IPS-18c (cell line): ENCODE measurements around the gene HS3ST2.
"Not testable (repeated sequence)": the region's sequence is repeated elsewhere in the genome, so short reads cannot be mapped to it uniquely, and the experiment has no call there.

Experiments used
- H3K4me3 ChIP-seq: 2 replicates; pipeline ENCODE4 v1.7.0; 2013; ENCODE audit warnings: low read depth, mild to moderate bottlenecking, low read length, moderate library complexity; ENCODE audit not compliant: insufficient read depth
- H3K9me3 ChIP-seq: one replicate; pipeline ENCODE4 v1.6.1; 2013; ENCODE audit warnings: mild to moderate bottlenecking, low read length, moderate library complexity; ENCODE audit not compliant: control insufficient read depth, insufficient read depth

Gene HS3ST2

DNA sequence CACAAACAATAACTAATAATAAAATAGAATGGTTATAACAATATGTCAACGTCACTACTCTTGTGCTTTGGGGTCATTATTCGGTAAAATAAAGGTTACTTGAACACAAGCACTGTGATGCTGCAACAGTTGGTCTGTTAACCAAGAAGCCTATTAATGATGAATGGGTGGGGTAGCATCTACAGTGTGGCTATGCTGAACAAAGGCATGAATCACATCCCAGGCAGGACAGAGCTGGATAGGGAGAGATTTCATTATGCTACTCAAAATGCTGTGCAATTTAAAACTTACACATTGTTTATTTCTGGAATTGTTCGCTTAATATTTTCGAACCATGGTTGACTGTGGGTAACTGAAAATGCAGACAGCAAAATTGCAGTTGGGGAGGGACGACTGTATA is 9.1 kb upstream of the HS3ST2 start:
- no peak overlapping the region for H3K4me3 ChIP-seq
- H3K9me3 ChIP-seq = no peaks in the 10 kb centered on the region

DNA sequence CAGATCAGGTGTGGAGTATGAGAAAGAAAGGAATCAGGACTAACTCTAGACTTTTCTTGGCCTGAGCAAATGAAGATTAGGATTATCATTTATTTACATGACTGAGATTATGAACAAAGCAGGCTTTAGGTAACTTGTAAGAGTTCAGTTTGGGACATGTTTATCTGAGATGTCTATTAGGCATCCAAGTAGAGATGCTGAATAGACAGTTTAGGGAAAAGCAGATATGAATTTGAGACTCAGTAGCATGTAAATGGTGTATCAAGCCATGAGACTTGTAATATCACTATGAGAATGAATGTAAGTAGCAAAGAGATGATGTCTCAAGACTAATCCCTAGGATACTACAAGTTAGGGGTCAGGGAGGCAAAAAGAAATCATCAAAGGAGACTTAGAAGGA is 8.6 kb upstream of the HS3ST2 start:
- Histone ChIP-seq H3K9me3 (no peaks in the 10 kb centered on the region), H3K4me3 (no peak overlapping the region)

DNA sequence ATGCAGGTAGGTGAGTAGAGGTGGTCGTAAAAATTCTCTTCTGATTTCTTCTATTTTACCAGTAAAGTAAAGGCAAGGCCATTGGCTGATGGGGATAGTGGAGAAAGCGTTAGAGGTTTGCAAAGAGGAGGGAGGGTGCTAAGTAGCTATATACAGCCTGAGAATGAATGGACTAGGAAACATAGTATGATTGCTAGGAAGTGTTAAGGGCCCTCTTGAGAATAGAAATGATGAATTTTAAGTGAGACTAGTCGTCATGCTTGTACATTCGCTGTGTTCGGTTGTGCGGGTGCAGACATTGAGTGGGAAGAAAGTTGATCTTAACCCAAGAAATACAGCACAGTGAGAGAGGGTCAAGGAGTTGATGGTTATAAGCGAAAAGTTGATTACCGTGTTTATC is 7.2 kb upstream of the HS3ST2 start:
- Histone ChIP-seq H3K9me3 (no peaks in the 10 kb centered on the region), H3K4me3 (no peak overlapping the region)

DNA sequence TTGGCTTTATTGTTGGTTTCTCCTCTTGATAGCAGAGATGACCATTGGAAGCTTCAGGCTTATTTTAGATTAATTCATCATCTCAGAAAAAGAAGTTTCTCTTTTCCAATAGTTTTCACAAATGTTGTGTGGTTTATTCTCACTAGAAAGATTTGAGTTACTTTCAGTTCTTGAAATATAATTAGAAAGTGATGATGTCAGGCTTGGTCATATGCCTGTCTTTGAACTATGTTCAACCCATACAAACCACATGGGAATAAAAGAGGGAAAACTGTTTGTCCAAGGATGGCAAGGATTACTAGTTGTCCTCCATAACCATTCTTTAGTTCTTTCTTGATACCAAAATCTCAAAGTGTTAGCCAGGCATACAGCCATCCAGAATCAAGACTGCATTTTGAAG is 3.7 kb upstream of the HS3ST2 start:
- no peak overlapping the region for H3K4me3 ChIP-seq
- peaks cover 2% of the 10 kb centered on the region for H3K9me3 ChIP-seq

DNA sequence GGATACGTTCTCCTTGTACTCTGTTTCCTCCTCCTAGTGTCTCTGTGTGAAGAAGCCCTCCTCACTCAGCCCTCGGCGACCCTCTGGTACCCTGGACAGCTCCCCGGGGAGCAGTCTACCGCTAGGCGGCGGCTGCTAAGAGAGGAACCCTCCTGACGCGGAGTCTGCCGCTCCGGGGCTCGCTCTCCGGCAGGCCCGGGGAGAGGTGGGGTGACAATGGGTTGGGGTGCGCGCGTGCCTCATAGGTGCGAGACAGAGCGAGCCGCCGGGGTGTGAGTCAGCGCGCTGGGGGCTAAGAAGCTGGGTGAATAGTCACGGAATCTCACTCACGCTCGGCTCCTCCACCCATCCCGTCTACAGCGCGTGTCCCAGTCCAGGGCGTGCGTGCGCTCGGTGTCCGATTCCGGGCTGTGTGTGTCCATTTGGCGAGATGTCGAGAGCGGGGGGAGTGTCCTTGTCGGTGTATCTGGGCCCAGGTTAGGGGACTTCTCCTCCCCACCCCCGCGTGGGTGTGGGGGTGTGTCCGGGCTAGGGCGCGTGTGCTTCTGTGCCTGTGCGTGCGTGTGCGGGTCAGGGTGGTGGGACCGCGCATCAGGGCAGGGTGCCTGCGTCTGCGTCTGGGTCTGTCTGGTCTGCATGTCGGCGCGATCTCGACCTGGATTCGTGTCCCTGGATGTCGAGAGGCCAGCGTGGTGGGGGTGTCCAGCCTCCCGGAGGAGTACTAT is 577 bp upstream of the HS3ST2 start:
- peaks cover 2% of the 10 kb centered on the region for H3K9me3 ChIP-seq
- H3K4me3 ChIP-seq = peak overlapping the region; percentile 63

DNA sequence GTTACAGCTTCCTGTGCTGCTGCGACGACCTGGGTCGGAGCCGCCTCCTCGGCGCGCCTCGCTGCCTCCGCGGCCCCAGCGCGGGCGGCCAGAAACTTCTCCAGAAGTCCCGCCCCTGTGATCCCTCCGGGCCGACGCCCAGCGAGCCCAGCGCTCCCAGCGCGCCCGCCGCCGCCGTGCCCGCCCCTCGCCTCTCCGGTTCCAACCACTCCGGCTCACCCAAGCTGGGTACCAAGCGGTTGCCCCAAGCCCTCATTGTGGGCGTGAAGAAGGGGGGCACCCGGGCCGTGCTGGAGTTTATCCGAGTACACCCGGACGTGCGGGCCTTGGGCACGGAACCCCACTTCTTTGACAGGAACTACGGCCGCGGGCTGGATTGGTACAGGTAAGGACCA is 746 bp downstream of the HS3ST2 start:
- Histone ChIP-seq H3K4me3 (peak overlapping the region; percentile 63), H3K9me3 (peaks cover 2% of the 10 kb centered on the region)

DNA sequence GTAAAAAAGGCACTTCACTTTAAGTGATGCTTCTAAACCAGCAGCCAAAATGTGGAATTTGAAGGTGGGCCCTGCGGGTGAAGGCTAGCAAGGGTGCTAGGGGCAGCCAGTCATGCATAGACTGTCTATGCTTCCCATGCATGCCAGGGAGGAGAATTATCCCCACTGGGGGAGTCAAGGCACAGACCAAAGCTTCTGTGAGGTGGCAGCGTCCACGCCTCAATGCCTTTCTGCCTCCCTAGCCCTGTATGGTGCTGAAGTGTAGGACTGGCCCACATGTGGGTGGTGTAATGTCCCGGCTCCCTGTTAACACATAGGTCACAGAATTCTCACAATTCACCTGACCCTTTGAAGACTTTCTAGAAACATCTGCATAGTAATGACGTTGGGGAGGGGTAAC is 1.9 kb downstream of the HS3ST2 start:
- Histone ChIP-seq H3K9me3 (peaks cover 4% of the 10 kb centered on the region), H3K4me3 (no peak overlapping the region)

DNA sequence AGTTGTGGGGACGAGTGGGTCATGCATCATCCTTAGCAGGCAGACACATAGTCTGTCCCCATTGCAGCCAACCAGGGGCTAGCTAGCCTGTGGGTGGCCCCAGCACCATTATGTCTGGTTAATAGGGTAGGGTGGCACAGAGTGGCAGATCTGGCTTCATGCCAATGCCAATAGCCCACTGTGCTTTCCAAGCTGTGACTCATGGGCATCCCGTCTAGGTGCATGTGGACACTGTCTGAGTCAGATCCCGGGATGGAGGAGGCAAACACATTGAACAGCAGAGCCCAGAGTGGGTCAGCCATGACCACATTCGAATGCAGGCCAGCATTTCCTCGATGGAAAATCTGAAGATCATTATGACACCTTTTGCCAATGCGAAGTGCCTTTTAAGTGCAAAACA is 2.5 kb downstream of the HS3ST2 start:
- peaks cover 4% of the 10 kb centered on the region for H3K9me3 ChIP-seq

DNA sequence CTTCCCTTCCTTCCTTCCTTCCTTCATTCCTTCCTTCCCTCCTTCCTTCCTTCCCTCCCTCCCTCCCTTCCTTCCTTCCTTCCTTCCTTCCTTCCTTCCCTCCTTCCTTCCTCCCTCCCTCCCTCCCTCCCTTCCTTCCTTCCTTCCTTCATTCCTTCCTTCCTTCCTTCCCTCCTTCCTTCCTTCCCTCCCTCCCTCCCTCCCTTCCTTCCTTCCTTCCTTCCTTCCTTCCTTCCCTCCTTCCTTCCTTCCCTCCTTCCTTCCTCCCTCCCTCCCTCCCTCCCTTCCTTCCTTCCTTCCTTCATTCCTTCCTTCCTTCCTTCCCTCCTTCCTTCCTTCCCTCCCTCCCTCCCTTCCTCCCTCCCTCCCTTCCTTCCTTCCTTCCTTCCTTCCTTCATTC is 4.8 kb downstream of the HS3ST2 start:
- not testable (repeated sequence) for H3K9me3 ChIP-seq, H3K4me3 ChIP-seq

More for the DNA sequence above, 2.5 kb downstream of the HS3ST2 start:
- H3K4me3 ChIP-seq = no peak overlapping the region

DNA sequence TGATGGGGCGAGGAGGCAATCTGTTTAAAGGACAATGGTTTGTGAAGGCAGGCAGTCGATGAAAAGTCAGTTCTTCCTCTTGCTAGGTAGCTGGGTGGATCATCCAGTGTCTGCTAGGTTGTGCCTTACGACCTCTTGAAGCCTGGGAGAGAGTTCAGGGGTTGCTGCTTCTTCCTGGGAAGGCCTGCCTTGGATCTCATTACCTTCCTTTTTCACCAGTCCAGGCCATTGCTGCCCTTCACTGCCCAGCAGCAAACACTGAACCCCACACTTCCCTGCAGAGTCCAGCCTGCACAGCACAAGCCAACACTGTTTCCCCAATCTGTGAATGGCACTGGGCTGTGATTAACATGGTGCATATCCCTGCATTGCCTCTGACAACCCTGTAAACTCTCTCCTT is 24.7 kb downstream of the HS3ST2 start:
- Histone ChIP-seq H3K9me3 (no peaks in the 10 kb centered on the region), H3K4me3 (no peak overlapping the region)

DNA sequence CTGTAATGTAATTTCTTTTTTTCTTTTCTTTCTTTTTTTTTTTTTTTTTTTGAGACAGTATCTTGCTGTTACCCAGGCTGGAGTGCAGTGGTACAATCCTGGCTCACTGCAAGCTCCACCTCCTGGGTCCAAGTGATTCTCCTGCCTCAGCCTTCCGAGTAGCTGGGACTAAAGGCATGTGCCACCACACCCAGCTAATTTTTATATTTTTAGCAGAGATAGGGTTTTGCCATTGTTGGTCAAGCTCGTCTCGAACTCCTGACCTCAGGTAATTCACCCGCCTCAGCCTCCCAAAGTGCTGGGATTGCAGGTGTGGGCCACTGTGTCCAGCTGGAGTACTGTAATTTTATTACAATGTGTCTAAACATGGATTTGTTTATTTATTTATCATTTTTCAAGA is 28.1 kb downstream of the HS3ST2 start:
- H3K9me3 ChIP-seq, H3K4me3 ChIP-seq: not testable (repeated sequence)

DNA sequence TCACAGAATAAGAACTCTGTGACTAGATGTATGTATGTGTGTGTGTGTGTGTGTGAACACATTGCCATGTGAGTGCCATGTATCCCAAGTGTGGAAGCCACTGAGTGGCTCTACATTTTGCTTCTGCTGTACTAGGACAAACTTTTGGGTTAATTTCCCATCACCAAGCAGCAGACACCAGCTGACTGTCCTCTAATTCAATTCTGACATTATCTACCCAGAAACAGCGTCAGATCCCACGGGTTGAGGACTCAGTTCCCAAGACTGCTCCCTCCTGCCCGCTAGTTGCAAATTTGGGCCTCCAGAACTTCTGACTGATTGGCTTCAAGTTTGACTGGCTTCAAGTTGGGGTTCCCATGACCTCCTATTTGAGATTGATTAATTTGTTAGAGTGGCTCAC is 29.2 kb downstream of the HS3ST2 start:
- no peak overlapping the region for H3K4me3 ChIP-seq
- H3K9me3 ChIP-seq = no peaks in the 10 kb centered on the region

DNA sequence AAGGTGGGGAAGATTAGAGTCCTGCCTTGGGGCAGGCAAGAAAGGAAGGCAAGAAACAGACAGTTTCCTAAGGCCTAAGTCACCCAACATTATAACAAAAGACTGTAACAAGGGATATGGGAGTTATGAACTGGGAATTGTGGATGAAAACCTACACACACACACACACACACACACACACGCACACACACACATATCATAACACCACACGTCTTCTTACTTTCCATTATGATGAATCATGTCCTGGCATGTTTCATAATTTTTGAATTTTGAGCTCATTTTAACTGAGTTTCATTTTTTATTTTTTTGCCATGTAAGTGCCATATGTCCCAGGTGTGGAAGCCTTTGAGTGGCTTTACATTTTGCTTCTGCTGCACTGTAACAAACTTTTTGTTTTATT is 29.9 kb downstream of the HS3ST2 start:
- Histone ChIP-seq H3K9me3 (no peaks in the 10 kb centered on the region), H3K4me3 (no peak overlapping the region)

DNA sequence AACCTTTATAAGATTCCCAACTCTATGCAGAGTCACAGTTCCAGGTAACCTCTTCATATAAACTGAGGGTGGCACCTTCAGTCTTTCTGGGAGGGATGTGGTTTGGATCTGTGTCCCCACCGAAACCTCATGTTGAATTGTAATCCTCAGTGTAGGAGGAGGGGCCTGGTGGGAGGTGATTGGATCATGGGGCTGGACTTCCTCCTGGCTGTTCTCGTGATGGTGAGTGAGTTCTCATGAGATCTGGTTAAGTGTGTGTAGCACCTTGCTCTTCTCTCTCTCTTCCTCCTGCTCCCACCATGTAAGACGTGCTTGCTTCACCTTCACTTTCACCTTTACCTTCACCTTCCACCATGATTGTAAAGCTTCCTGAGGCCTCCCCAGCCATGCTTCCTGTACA is 30.5 kb downstream of the HS3ST2 start:
- Histone ChIP-seq H3K4me3 (no peak overlapping the region), H3K9me3 (no peaks in the 10 kb centered on the region)

DNA sequence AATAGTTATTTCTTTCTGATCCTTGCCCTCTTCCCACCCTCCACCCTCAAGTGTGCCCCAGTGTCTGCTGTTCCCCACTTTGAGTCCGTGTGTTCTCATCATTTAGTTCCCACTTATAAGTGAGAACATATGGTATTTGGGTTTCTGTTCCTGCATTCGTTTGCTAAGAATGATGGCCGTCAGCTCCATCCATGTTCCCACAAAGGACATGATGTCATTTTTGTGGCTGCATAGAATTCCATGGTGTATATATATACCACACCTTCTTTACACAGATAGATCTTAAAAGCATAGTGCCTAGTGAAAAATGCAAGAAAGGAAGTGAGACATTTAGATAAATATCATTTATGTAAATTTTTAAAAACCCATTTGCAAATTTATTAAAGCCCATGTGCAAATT is 33.1 kb downstream of the HS3ST2 start:
- H3K9me3 ChIP-seq = no peaks in the 10 kb centered on the region
- H3K4me3 ChIP-seq = no peak overlapping the region

DNA sequence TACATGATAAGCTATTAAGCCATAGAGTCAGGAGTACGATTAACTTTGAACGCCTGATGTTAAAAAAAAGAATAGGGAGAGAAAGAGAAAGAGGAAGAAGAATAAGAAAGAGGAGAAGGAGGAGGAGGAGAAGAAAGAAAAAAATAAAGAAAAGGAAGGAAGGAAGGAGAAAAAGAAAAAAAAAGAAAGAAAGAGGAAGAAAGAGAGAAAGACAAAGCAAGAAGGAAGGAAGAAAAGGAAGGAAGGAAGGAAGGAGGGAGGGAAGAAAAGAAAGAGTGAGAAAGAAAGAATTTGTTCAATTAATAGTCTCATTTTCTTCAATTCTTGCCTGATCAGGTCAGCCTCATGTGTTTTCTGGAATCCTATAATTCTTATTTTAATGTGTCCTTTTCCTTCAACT is 33.7 kb downstream of the HS3ST2 start:
- H3K9me3 ChIP-seq = no peaks in the 10 kb centered on the region
- H3K4me3 ChIP-seq = no peak overlapping the region

DNA sequence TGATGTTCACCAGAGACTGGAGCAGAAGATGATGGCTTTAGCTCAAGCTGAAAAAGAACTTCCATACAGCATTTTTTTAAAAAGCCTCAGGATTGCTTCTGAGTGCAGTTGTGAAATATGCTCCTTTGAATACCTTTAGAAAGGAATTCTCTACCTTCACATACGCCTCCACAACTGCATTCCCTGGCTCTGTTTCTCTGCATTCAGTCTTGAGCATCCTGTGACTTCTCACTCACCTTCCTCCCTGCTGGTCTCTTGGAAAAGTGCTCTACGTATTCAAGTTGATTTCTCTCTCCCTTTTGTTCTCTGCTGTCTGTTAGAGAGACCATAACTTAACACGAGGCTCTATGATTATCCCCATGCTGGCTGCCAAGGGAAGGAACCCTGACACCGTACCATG is 34.5 kb downstream of the HS3ST2 start:
- Histone ChIP-seq H3K9me3 (no peaks in the 10 kb centered on the region), H3K4me3 (no peak overlapping the region)

DNA sequence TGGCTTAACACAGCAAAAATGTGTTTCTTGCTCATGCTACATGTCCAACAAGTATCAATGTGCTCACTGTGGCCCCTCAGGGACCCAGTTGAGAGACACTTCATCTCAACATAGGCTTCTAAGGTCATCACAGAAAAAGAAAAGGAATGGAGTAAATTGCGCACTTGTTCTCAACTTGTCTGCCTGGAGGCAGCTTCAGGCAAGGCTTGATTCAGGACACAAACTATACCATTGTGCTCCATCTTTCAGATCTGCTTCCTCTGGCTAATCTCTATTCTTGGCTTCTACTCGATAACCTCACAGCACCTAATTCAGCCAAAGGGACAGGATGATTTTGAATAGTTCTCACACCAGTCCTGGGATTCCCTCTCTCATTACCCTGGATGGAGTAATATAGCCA is 35.6 kb downstream of the HS3ST2 start:
- H3K4me3 ChIP-seq = no peak overlapping the region
- no peaks in the 10 kb centered on the region for H3K9me3 ChIP-seq

DNA sequence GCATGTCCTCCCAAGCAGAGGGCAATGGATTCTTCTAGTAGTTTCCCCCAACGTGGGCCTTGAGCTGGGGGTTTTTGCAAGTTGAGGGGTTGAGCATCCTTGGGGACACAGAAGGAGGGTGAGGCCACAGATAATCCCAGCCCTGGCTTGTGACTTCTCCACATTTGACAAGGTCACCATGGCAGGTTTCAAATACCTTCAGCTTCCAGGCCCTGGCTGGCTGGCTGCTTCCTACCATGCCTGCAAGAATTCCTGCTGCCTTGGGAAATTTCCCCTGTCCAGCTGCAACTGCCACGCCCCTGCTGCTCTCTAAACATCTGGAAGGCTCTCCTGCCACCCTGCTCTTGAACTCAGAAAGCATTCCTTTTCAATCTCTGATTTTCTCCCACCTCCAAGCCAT is 41.3 kb downstream of the HS3ST2 start:
- Histone ChIP-seq H3K4me3 (no peak overlapping the region), H3K9me3 (no peaks in the 10 kb centered on the region)
